ENCODE results near the gene VSTM2B.

Gene VSTM2B

DNA sequence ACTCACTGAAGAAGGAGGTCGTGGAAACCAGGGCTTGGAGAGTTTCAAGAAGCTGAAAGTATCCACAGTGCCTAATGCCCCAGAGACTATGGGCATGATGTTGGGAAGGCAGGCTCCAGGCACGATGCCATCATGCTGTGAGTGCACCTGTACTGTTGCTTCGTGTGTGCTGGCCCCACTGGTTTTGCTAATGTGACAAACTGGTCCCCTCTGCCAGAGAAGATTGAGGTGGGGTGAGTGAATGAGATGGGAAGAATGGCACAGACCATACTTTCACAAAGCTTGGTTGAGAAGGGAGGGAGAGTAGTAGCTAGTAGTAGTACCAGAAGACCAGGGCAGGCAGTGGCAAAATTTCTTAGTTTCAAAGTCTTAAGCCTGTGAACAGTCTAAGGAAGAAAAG is 61.3 kb downstream of the VSTM2B start:
- Mint-ChIP-seq H3K27me3 (peaks cover 39% of the 10 kb centered on the region), H3K9me3 (peaks cover 8% of the 10 kb centered on the region), H3K36me3 (no peaks in the 10 kb centered on the region), H3K4me1 (no peaks in the 10 kb centered on the region), H3K4me3 (no peak overlapping the region), H3K27ac (no peak overlapping the region)
- no peak for ATAC-seq

DNA sequence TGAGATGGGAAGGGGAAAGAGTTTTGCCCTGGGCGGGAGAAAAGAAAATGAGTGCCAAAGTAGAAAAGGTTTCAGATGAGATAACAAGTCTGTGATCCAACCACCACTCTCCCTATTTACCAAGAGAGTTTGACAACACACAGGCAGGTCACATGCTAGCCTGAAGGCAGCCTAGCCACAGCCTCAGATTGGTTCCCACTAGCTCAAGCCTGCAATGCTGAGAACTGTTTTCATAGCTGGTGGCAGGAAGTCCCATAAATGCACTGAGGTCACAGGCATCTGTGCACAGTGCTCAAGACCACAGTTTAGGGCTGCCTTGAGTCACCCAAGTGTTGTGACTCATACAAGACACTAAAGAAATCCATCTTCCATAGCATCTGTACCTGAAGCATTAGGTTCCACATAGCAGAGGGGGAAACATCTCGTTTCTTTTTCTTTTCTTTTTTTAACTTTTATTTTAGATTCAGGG is 61.8 kb downstream of the VSTM2B start:
- no peaks in the 10 kb centered on the region for H3K36me3 Mint-ChIP-seq
- H3K27ac Mint-ChIP-seq, result no peak overlapping the region
- no peak for ATAC-seq
- peaks cover 8% of the 10 kb centered on the region for H3K9me3 Mint-ChIP-seq
- H3K27me3 Mint-ChIP-seq, result peaks cover 43% of the 10 kb centered on the region
- H3K4me3 Mint-ChIP-seq, result no peak overlapping the region
- no peaks in the 10 kb centered on the region for H3K4me1 Mint-ChIP-seq

DNA sequence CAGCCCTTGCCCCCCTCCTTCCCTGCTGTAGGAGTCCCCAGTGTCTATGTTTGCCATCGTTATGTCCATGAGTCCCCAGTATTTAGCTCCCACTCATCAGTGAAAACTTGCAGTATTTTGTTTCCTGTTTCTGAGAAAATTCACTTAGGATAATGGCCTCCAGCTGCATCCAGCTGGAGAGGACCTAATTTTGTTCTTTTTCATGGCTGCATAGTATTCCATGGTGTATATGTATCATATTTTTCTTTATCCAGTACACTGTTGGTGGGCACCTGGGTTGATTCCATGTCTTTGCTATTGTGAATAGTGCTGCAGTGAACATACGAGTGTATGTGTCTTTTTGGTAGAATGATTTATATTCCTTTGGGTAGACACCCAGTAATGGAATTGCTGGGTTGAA is 62.3 kb downstream of the VSTM2B start:
- no peak for ATAC-seq
- H3K36me3 Mint-ChIP-seq, result no peaks in the 10 kb centered on the region
- H3K27me3 Mint-ChIP-seq, result peaks cover 49% of the 10 kb centered on the region
- no peak overlapping the region for H3K27ac Mint-ChIP-seq
- H3K4me1 Mint-ChIP-seq, result no peaks in the 10 kb centered on the region
- H3K9me3 Mint-ChIP-seq, result peaks cover 8% of the 10 kb centered on the region
- no peak overlapping the region for H3K4me3 Mint-ChIP-seq

DNA sequence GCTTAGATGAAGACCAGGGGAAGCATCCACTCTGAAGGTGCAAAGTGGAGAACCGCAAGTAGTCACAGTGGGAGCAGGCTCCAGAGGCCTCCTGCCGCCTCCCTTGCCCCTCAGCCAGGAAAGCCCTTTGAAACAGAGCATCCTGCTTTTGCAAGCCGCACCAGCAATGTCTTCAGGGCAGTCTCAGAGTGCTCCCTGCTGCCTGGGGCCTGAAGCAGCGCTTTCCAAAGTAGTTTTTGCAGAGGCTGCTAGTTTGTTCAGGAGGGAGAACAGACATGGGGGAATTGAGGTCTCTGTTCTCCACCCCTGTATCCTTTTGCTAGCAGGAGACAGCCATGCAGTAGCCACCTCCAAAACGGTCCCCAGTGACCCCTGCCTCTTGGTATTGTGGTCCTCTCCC is 64.5 kb downstream of the VSTM2B start:
- no peaks in the 10 kb centered on the region for H3K36me3 Mint-ChIP-seq
- no peak overlapping the region for H3K4me3 Mint-ChIP-seq
- H3K4me1 Mint-ChIP-seq, result no peaks in the 10 kb centered on the region
- ATAC-seq, result no peak
- no peak overlapping the region for H3K27ac Mint-ChIP-seq
- H3K9me3 Mint-ChIP-seq, result peaks cover 8% of the 10 kb centered on the region
- H3K27me3 Mint-ChIP-seq, result peaks cover 71% of the 10 kb centered on the region

DNA sequence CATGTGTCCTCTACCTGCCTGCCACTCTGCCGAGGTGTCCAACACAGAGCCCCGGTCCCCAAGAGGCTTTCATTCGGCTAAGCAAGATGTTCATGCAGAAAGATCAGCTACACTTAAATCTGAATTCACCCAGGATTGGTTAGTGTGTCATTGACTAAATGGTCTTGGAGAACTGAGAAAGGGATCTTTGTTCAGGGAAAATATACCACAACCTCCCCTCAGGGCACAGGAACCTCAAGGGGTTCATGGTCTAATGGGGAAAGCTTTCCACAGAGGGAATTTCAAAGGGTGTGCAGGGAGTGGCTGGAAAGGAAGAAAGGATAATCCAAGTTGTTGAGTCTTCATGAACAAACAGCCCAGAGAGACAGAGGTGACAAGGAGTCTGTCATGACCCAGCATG is 65.9 kb downstream of the VSTM2B start:
- Mint-ChIP-seq H3K27me3 (peaks cover 69% of the 10 kb centered on the region), H3K4me1 (no peaks in the 10 kb centered on the region), H3K9me3 (peaks cover 8% of the 10 kb centered on the region), H3K36me3 (no peaks in the 10 kb centered on the region), H3K27ac (no peak overlapping the region), H3K4me3 (no peak overlapping the region)
- no peak for ATAC-seq

DNA sequence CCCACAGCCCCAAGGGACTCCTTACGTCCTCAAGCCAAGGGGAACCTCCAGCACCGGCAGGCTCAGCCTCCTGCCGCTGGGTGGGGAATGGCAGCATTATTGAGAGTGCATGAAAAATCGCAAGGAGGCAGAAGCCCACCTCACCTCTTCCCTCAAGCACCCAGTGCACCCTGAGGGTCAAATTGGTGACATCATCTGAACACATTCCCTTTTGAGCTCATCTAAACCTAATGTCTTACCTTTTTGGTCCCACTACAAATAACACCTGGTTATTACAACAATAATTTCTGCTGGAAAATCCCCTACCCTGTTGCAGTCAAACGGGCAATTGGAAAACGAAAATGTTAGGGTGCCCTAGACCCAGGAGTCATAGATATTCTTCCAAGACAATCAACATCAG is 68.1 kb downstream of the VSTM2B start:
- no peak for ATAC-seq
- Mint-ChIP-seq H3K27ac (no peak overlapping the region), H3K27me3 (peaks cover 74% of the 10 kb centered on the region)

DNA sequence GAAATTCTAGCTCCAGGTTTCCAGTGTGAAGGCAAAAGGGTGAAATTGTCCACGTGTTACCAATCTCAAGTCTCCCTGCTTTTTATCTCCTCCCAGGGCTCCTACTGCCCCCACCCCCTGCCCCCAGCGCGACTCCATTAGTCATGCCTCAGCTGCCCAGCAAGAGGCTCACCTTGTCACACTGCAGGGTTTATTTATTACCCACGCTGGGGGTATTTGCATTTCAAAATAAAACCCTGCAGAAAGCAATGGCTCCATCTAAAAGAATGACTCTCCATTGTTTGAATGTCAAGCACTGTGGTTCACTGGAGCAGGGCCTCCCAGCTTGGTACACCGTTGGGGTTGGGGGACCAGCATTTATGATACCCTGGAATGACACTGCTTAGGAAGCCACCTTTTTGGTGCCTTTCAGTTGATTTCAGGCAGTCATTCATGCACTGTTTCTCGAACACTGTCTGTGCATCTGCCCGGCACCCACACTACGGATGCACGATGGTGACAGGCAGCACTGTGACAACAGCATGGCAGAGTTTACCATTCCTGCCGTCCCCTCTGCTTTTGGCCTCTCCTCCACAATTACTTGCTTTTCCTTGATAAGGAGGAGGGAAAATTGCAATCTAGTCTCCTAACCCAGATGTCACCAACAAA is 70.4 kb downstream of the VSTM2B start:
- Mint-ChIP-seq H3K4me3 (no peak overlapping the region), H3K27ac (no peak overlapping the region), H3K4me1 (no peaks in the 10 kb centered on the region), H3K36me3 (no peaks in the 10 kb centered on the region), H3K27me3 (peaks cover 63% of the 10 kb centered on the region), H3K9me3 (no peaks in the 10 kb centered on the region)
- ATAC-seq, result no peak

More for the DNA sequence above, 68.1 kb downstream of the VSTM2B start:
- no peaks in the 10 kb centered on the region for H3K4me1 Mint-ChIP-seq
- peaks cover 8% of the 10 kb centered on the region for H3K9me3 Mint-ChIP-seq
- no peak overlapping the region for H3K4me3 Mint-ChIP-seq
- no peaks in the 10 kb centered on the region for H3K36me3 Mint-ChIP-seq

DNA sequence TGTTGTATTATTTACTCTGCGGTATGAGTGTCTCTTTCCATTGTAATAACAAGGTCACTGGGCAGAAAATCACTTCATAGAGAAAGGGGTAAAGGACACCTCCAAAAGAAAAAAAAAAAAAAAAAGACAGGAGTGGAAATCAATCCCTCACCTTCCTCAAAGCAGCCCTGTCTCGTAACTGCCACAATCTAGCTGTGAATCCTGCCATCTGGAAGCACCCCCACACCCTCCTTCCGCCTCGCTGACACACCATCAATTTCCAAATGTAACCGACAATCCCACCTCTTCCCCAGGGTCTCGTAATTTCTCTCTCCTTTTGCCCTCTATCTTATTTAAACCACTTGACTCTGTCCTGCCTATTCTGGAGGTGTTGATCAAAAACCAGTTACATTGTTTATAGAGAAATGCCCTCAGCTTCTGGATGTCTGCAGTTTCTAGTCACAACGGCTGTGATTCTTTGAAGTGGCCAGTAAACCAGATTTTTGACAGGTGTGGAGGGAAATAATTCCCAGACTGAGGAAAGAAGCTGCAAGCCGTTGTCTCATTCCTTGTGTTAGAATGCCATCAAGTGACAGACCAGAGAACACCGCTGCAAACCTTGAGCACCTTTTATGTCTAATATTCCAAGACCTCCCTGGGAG is 71.2 kb downstream of the VSTM2B start:
- H3K27ac Mint-ChIP-seq, result no peak overlapping the region
- no peak overlapping the region for H3K4me3 Mint-ChIP-seq
- H3K27me3 Mint-ChIP-seq, result peaks cover 55% of the 10 kb centered on the region
- H3K36me3 Mint-ChIP-seq, result no peaks in the 10 kb centered on the region
- no peaks in the 10 kb centered on the region for H3K9me3 Mint-ChIP-seq
- no peak for ATAC-seq
- no peaks in the 10 kb centered on the region for H3K4me1 Mint-ChIP-seq

DNA sequence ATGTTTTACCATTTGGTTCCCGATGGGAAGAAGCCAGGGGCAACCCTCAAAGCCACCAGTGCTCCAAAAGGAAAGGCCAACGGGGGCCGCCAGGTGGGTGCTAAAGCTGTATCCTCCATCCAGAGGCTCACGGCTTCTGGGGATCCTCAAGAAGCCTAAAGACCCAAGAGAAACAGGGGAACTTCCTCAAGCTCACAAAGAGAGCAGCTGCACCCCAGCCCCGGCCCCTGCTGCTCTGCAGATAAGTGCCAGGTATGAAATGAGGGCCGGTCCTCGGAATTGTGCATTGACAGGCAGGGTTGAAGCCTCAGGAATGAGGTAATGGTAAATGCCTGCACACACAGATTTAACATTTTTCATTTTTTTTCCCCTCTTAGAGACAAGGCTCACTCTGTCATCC is 72.2 kb downstream of the VSTM2B start:
- Mint-ChIP-seq H3K27ac (no peak overlapping the region), H3K9me3 (no peaks in the 10 kb centered on the region), H3K4me1 (no peaks in the 10 kb centered on the region)

DNA sequence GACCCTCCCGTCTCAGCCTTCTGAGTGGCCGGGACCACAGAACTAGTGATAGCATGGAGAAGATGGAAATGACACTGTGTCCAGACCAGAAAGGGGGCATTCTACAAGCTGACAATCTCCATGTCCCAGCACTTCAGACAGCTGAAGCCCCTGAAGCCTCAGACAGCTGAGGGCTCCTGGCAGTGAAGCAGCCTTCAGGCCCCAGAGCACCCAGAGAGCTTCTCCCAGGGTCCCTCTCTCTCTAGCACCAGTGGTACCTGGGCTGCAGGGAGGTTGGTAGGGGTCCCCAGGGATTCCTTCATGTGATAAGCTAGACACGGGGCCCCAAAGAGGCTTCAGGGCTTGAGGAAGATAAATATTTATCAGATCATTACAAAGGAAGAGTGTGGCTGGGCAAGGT is 72.7 kb downstream of the VSTM2B start:
- Mint-ChIP-seq H3K27ac (no peak overlapping the region), H3K27me3 (peaks cover 40% of the 10 kb centered on the region), H3K4me1 (no peaks in the 10 kb centered on the region), H3K9me3 (no peaks in the 10 kb centered on the region), H3K4me3 (no peak overlapping the region), H3K36me3 (no peaks in the 10 kb centered on the region)
- ATAC-seq, result no peak

More for the DNA sequence above, 72.2 kb downstream of the VSTM2B start:
- no peaks in the 10 kb centered on the region for H3K36me3 Mint-ChIP-seq
- ATAC-seq, result no peak
- peaks cover 45% of the 10 kb centered on the region for H3K27me3 Mint-ChIP-seq
- no peak overlapping the region for H3K4me3 Mint-ChIP-seq

DNA sequence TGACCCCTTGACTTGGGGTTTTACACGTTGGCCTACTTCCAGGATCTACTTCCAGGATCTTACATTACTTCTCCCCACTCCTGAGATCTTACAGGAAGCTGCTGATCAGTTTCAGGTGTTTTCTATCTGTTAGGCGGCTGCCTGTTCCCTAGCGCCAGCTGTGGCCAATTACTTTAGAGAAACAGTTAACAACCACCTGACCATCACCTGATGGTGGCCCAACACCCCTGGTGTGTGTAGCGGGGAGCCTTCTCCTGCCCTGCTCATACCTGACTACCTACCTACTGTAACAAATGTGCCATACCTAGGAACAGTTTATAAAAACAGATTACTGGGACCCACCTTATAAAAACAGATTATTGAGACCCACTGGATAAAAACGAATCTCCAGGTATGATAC is 77.5 kb downstream of the VSTM2B start:
- ATAC-seq, result no peak
- H3K4me1 Mint-ChIP-seq, result peaks cover 16% of the 10 kb centered on the region
- peaks cover 4% of the 10 kb centered on the region for H3K27me3 Mint-ChIP-seq
- H3K27ac Mint-ChIP-seq, result no peak overlapping the region
- H3K4me3 Mint-ChIP-seq, result no peak overlapping the region
- H3K9me3 Mint-ChIP-seq, result no peaks in the 10 kb centered on the region
- H3K36me3 Mint-ChIP-seq, result no peaks in the 10 kb centered on the region

DNA sequence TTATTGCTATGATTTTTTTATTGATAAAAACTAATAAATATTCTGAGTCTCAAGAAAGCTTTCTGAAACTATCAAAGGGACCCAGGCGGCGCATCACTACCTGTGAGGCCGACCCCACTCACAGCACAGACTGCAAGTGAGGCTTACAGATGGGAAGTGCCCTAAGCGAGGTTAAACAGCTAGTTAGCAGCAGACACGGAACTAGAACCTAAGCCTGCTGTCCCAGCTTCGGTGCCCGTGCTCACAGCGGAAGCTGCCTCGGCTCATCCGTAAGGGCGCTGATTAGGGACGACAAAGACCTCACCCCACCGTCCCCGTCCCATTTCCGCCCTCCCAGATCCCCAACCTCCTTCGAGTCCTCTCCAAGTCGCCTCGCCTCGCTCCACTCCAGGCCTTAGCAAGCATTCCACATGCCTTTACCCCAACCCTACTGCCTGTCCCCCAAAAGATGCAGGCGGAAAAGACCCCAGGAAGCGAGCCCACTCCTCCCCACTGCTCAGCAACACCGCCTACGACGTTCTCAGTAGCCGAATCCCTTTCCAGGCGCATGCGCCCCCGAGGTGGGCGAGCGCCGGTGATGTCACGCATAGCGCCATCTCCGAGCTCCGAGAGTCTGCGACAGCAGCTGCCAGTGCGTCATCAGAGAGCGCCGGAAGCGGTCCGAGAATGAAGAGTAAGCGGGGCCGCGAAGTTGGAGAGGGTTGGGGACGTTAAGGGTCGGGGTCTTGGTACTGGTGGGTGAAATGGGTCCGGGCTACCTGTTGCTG is 80.0 kb downstream of the VSTM2B start, which contains the start of gene POP4:
Gene POP4 (plus strand): TSS at position 631 of the 767 bp plus-strand sequence. CDS start 36 bp downstream, at position 667.
- no peaks in the 10 kb centered on the region for H3K9me3 Mint-ChIP-seq
- H3K4me3 Mint-ChIP-seq, result peak within 1 kb of the TSS; percentile 100
- peaks cover 27% of the 10 kb centered on the region for H3K4me1 Mint-ChIP-seq
- peak within 1 kb of the TSS; percentile 99 for H3K27ac Mint-ChIP-seq
- ATAC-seq, result peak; percentile 87
- H3K27me3 Mint-ChIP-seq, result no peaks in the 10 kb centered on the region
- H3K36me3 Mint-ChIP-seq, result peaks cover 16% of the 10 kb centered on the region

DNA sequence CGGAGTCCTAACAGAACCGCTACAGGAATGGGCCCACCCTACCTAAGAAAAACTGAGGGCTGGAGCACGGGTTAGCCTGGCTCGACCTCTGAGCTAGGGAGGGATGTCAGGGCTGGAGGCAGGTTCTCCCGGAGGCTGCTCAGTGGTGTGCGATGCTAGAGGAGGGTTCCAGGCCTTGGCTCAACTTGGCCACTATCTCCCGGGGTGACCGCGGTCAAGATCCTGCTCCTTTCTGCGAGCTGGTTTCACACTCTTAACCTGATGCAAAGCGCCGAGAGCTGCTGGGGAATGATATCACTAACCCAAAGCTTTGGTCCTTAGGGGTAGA is 80.6 kb downstream of the VSTM2B start:
- Mint-ChIP-seq H3K4me1 (peaks cover 33% of the 10 kb centered on the region), H3K27me3 (no peaks in the 10 kb centered on the region), H3K9me3 (no peaks in the 10 kb centered on the region), H3K36me3 (peaks cover 16% of the 10 kb centered on the region), H3K27ac (peak overlapping the region; percentile 99), H3K4me3 (peak overlapping the region; percentile 100)
- peak; percentile 32 for ATAC-seq

DNA sequence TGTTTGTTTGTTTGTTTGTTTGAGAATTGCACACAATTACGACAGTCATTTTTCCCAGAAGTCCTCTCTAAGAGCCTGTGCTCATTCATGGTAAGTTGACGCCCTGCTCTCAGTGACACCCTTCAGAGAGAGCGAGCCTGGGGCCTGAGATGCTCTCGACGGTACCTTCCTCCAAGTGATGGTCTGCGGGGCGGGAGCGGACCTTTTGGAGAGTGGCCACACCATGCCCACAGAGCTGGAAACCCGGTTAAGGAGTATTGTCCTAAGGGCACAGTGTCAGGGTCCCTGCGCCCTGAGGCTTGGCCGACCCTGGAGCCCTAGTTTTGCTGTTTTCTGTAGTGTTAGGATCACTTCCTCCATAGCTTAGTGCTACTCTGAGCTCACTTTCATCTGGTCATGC is 83.8 kb downstream of the VSTM2B start:
- no peaks in the 10 kb centered on the region for H3K27me3 Mint-ChIP-seq
- no peak for ATAC-seq
- peaks cover 35% of the 10 kb centered on the region for H3K4me1 Mint-ChIP-seq
- H3K36me3 Mint-ChIP-seq, result peaks cover 35% of the 10 kb centered on the region
- peak overlapping the region; percentile 83 for H3K27ac Mint-ChIP-seq
- no peak overlapping the region for H3K4me3 Mint-ChIP-seq
- H3K9me3 Mint-ChIP-seq, result no peaks in the 10 kb centered on the region

DNA sequence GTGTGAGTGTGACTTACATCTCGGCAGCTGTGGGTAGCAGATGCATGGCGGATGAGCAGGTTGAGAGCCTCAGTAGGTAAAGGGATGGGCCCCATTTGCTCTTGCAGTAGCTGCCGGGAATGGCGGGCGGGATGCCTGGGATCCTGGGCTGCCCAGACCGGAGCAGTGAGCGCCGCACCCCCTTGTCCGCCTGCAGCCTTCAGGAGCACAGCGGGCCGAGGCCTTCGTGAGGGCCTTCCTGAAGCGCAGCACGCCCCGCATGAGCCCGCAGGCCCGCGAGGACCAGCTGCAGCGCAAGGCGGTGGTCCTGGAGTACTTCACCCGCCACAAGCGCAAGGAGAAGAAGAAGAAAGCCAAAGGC is 84.4 kb downstream of the VSTM2B start:
- Mint-ChIP-seq H3K27me3 (no peaks in the 10 kb centered on the region), H3K4me3 (no peak overlapping the region), H3K27ac (peak overlapping the region; percentile 83), H3K9me3 (no peaks in the 10 kb centered on the region), H3K4me1 (peaks cover 35% of the 10 kb centered on the region), H3K36me3 (peaks cover 41% of the 10 kb centered on the region)
- ATAC-seq, result no peak
